ENCODE measurements around the gene ZMYND8.

The ZMYND8 gene

GRCh38 chr20:47196091-47197081 is 160.1 kb downstream of the ZMYND8 start:
- no peak overlapping the region for H3K4me3 ChIP-seq (ENCODE audit: low read length)
- TF ChIP-seq CTCF (IDR thresholded peaks at IDR 0.05; ENCODE audit: insufficient read depth, low read depth, low read length, missing control alignments): peak; percentile 89
- peak; percentile 67 for DNase-seq (ENCODE audit: low read depth)

- no peak for DNase-seq (ENCODE audit: low read depth)
- no peak overlapping the region for H3K4me3 ChIP-seq (ENCODE audit: low read length)
- TF ChIP-seq CTCF (IDR thresholded peaks at IDR 0.05; ENCODE audit: insufficient read depth, low read depth, low read length, missing control alignments): no peak
Observed at GRCh38 chr20:47195573-47195972, 160.9 kb downstream of the ZMYND8 start.

GRCh38 chr20:47191956-47192355 is 164.5 kb downstream of the ZMYND8 start:
- no peak for DNase-seq (ENCODE audit: low read depth)
- no peak overlapping the region for H3K4me3 ChIP-seq (ENCODE audit: low read length)
- no peak for TF ChIP-seq CTCF (IDR thresholded peaks at IDR 0.05; ENCODE audit: insufficient read depth, low read depth, low read length, missing control alignments)

GRCh38 chr20:47191074-47191673 is 165.3 kb downstream of the ZMYND8 start:
- DNase-seq (ENCODE audit: low read depth): peak; percentile 92
- H3K4me3 ChIP-seq (ENCODE audit: low read length): no peak overlapping the region
- TF ChIP-seq CTCF (IDR thresholded peaks at IDR 0.05; ENCODE audit: insufficient read depth, low read depth, low read length, missing control alignments): no peak

GRCh38 chr20:47189060-47189459 is 167.4 kb downstream of the ZMYND8 start:
- no peak for TF ChIP-seq CTCF (IDR thresholded peaks at IDR 0.05; ENCODE audit: insufficient read depth, low read depth, low read length, missing control alignments)
- no peak for DNase-seq (ENCODE audit: low read depth)
- no peak overlapping the region for H3K4me3 ChIP-seq (ENCODE audit: low read length)

- H3K4me3 ChIP-seq (ENCODE audit: low read length): no peak overlapping the region
- no peak for TF ChIP-seq CTCF (IDR thresholded peaks at IDR 0.05; ENCODE audit: insufficient read depth, low read depth, low read length, missing control alignments)
- DNase-seq (ENCODE audit: low read depth): no peak
Observed at GRCh38 chr20:47188540-47188939, 168.0 kb downstream of the ZMYND8 start.

Data from epithelial cell of esophagus (primary cell).